ENCODE data around the gene ST8SIA3.

ST8SIA3 gene

DNA sequence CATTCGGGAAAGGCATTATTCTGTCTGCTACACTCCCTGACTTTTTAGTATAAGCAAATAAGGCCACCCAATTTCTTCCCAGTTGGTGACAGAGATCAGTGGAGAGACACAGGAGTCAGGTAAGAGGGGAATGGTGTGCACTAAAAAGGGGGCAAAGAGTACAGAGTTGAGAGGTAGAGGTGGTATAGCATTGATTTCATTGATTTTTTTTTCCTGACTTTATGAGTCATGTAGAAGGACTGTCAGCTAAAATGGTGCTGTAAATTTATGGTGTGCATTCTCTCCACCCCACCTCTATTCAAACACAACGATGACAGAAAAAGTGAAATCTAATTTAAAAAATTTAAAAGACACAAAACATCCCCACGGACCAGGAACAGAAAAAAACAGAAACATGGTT, 23.7 kb upstream of the ST8SIA3 start:
- no peak for DNase-seq (ENCODE audit: low read depth)
- no peak overlapping the region for H3K4me3 ChIP-seq (ENCODE audit: low read depth, low read length)
- TF ChIP-seq, protein P1, sequence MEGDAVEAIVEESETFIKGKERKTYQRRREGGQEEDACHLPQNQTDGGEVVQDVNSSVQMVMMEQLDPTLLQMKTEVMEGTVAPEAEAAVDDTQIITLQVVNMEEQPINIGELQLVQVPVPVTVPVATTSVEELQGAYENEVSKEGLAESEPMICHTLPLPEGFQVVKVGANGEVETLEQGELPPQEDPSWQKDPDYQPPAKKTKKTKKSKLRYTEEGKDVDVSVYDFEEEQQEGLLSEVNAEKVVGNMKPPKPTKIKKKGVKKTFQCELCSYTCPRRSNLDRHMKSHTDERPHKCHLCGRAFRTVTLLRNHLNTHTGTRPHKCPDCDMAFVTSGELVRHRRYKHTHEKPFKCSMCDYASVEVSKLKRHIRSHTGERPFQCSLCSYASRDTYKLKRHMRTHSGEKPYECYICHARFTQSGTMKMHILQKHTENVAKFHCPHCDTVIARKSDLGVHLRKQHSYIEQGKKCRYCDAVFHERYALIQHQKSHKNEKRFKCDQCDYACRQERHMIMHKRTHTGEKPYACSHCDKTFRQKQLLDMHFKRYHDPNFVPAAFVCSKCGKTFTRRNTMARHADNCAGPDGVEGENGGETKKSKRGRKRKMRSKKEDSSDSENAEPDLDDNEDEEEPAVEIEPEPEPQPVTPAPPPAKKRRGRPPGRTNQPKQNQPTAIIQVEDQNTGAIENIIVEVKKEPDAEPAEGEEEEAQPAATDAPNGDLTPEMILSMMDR (IDR thresholded peaks at IDR 0.05; ENCODE audit: insufficient read depth, low read depth, low read length, missing control alignments): no peak

DNA sequence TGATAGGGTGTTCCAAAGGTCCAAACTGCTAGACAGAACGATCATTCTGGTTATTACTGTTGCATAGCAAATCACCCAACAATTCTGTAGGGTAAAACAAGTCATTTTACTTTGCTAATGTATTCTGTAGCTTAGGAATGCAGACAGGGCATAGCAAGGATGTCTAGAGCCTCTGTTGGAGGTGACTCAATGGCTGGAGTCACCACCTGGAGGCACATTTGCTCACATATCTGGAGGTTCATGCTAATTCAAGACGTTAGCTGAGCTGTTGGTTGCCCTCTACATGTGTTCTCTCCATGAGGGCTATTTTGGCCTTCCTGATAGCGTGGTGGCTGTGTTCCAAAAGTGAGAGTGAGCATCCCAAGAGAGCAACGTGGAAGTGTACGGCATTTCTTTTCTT, 22.5 kb upstream of the ST8SIA3 start:
- no peak for DNase-seq (ENCODE audit: low read depth)
- TF ChIP-seq, protein P1 (IDR thresholded peaks at IDR 0.05; ENCODE audit: insufficient read depth, low read depth, low read length, missing control alignments): no peak
- H3K4me3 ChIP-seq (ENCODE audit: low read depth, low read length): no peak overlapping the region

DNA sequence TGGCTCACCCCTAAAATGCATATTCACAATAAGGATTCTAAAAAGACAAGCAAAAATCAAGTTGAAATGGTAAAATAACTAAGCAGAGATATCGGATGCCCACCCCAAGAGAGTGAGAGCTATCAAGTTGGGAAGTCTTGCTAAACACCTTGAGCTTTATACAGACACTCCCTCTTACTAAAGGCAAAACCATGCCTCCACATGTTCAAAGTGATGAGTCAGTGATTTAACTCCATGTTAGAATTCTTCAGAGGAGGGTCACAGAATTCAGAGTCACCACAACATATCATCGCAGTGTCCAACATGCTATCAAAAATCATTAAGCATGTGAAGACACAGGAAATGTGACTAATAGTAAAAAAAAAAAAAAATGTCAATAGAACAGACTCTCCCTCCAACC, 20.6 kb upstream of the ST8SIA3 start:
- TF ChIP-seq, protein P1 (IDR thresholded peaks at IDR 0.05; ENCODE audit: insufficient read depth, low read depth, low read length, missing control alignments): no peak
- no peak for DNase-seq (ENCODE audit: low read depth)
- no peak overlapping the region for H3K4me3 ChIP-seq (ENCODE audit: low read depth, low read length)

DNA sequence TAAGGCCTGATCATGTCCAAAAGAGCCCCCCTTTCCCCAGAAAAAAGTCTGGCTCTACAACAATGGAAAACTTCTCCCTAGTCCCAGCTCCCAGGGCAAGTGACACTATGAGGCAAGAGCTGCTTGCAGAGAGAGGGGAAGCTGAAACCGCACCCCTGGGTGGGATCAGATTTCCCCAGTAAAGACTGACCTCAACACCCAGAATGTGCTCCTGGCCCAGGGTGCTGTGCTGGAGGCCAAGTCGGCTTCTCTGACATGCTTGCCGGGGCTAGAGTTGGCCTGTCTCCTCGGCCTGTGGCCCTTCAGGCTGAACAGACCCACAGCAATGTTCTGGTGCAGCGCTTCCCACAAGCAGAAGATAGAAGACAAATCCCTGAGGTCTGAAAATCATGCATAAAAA, 18.4 kb upstream of the ST8SIA3 start:
- H3K4me3 ChIP-seq (ENCODE audit: low read depth, low read length): no peak overlapping the region
- no peak for DNase-seq (ENCODE audit: low read depth)
- TF ChIP-seq, protein P1 (IDR thresholded peaks at IDR 0.05; ENCODE audit: insufficient read depth, low read depth, low read length, missing control alignments): no peak

DNA sequence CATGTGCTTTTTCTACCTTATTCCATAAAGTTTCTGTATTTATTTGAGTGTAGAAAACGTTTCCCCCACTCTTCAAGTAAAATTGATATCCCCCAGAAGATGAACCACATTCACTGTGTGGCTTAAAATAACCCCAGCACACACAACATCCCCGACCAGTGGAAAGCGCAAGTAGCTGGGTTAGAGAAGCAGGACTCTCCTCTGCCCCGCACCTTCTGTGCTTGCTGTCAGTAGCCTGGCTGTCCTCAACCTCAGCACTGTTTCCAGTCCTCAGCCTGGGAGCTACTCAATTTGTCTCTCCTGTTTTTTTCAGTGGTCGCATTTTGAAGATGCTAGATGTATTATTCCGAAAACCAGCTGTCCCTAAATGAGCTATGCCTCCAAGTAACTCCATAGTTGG, 18.0 kb upstream of the ST8SIA3 start:
- DNase-seq (ENCODE audit: low read depth): no peak
- TF ChIP-seq, protein P1 (IDR thresholded peaks at IDR 0.05; ENCODE audit: insufficient read depth, low read depth, low read length, missing control alignments): no peak
- no peak overlapping the region for H3K4me3 ChIP-seq (ENCODE audit: low read depth, low read length)

DNA sequence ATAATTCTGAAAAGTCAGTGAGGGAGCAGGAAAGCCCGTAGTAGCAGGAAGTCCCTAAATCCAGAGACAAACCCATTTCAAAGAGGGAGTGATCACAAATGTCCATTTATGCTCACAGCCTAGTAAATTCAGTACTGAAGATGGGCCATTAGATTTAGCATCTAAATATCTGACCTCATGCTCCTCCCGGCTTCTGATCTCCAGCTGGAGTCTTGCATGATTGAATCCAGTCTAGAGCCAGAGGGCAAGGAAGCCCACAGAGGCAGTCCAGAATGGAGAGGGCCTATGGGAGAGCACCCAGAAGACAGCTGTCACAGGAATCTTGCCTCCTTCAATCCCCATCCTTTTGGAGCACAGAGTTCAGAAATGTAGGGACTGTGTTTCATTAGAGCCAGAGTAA, 16.0 kb upstream of the ST8SIA3 start:
- H3K4me3 ChIP-seq (ENCODE audit: low read depth, low read length): no peak overlapping the region
- no peak for DNase-seq (ENCODE audit: low read depth)
- TF ChIP-seq, protein P1 (IDR thresholded peaks at IDR 0.05; ENCODE audit: insufficient read depth, low read depth, low read length, missing control alignments): no peak

DNA sequence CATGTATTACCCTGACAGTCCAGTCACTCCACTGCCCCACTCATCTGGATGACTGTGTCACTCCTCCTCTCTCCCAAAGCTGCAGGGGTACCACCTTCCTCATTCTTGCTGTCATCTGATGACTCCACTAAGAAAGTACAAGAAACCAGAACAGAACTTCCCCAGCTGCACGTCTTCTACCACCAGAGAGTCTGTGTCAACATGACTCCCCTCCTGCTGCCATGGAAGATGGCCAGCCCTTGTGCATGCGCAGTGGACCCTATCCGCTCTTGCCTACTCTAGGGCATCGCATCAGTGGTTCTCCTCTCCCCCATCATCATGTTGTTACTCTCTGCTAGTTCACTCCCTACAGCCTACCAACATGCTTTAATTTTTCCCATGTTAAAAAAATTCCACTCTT, 14.5 kb upstream of the ST8SIA3 start:
- DNase-seq (ENCODE audit: low read depth): no peak
- H3K4me3 ChIP-seq (ENCODE audit: low read depth, low read length): no peak overlapping the region
- TF ChIP-seq, protein P1 (IDR thresholded peaks at IDR 0.05; ENCODE audit: insufficient read depth, low read depth, low read length, missing control alignments): no peak
